SKM-1 treated with dmso at 0.1 percent for 144 hours (cell line): ENCODE data around the gene HTR3C.
A peak's percentile ranks its signal among the peaks of the same experiment; 100 is the strongest.
"Not testable (repeated sequence)": the region's sequence is repeated elsewhere in the genome, so short reads cannot be mapped to it uniquely, and the experiment has no call there.

Experiments used
- DNase-seq: peaks from one replicate; lab custom pipeline; 2025; ENCODE audit not compliant: unreplicated experiment; lab: John Stamatoyannopoulos, UW

HTR3C gene

DNA sequence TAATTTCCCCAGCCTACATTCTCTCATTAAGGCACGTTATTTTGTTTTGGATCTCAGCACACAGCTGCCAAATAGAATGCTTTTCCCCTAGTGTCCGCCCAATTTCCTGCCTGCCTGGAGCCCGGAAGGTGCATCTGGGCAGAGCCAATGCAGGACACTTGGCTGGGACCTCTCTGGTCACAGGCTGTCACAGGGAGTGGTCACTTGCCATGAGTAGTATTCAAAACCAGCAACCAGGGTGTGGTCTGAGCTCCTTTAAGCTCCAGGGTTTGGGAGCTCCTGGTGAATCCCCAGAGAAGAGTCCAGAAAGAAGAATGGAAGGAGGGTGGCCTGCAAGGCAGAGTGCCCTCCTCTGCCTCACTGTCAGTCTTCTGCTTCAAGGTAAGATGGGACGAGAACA, at the start of gene HTR3C:
HTR3C (plus strand) TSS at position 281 of the 400 bp plus-strand sequence; CDS start at position 315, 34 bp downstream.
- no peak for DNase-seq

DNA sequence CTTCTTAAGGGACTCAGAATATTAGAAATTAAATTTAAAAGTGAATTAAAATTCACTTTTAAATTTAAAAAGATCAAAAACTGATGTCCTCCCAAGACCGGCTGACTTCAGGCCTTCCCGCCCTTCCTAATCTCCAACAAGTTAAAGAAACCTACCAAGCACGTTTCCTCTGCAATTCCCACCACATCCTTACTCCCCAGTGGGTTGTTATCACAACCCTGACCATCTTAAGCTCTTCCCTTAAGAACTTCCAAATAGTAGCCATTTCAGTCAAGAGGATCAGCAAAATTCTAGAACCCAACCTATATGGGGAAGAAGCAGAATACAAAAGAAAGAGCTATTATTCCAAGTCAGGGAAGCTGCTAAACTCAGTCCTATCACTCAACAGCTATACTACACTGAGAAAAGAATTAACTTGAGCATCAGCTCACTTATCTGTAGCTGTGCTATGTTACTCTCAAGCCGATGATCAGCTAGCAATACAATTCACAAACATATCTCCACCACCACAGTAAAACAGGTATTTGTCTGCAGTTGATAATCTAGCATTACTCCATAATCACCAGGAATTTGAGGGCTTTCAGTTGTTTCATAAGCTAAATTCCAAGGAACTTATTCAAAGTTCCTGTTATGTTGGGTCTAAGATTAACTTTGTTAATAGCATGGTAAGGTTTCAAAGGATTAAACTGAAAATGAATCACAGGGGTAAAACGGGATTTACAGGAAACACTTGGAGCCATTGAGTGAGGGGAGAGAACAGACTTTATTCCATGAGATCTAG, 49.5 kb upstream of the HTR3C start:
- no peak for DNase-seq

DNA sequence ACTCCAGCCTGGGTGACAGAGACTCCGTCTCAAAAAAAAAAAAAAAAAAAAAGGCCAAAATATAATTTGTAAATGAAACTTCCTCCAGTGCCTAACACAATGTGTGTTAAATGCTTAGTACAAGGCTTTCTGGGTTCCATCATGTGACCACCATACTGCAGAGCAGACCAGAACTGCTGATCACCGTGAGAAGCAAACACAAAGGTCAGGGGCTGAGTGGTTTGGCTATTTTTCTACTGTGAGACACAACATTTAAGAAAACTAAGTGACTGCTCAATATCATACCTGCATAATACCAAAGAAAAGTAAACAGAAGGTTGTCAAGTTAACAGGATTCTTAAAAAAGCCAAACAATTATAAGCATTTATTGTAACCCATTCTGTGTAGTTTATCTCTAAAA, 48.4 kb upstream of the HTR3C start:
- no peak for DNase-seq

DNA sequence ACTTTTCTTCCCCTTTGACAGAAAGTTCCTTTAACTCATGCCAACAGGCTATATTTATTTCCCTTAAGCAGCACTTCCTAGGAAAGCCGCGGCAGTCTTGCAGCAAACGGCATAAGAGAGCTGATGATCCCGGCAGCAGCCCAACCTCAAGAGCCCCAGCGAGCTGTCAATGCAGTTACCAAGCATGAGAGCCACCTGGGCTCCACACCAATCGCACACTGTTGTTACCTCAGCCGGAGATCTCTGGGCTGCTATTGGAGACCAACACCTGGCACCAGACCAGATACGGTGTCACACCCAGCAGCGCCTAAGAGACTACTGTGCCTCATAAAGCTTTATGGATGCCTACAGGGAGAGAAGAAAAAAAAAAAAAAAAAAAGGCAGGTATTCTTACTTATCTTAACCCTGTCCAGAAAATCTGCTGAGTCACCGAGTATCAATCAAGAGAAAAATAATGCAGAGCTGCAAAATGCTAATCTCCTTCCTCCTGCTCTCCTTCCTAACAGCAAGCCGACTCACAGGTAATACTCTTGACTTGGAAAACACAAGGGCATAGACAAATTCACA, 46.8 kb upstream of the HTR3C start:
- DNase-seq = no peak

DNA sequence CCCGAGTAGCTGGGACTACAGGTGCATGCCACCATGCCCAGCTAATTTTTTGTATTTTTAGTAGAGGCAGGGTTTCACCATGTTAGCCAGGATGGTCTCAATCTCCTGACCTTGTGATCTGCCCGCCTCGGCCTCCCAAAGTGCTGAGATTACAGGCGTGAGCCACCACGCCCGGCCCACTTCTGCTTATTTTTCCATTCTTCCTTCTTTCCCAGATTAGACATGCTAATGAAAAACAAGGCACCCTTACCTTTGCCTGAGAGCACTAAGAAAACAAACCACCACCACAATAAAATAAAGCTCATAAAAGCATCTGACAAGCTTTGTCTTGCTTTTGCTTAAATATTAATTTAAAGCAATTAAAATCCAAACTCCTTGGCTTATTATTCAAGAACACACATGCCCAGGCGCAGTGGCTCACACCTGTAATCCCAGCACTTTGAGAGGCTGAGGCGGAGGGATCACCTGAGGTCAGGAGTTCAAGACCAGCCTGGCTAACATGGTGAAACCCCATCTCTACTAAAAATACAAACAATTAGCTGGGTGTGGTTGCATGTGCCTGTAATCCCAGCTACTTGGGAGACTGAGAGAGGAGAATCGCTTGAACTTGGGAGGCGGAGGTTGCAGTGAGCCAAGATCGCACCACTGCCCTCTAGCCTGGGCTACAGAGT, 45.6 kb upstream of the HTR3C start:
- not testable (repeated sequence) for DNase-seq

- DNase-seq = no peak
These were observed 44.7 kb upstream of the HTR3C start for GRCh38 chr3:184008161-184008560.

- DNase-seq = no peak
These were observed 41.5 kb upstream of the HTR3C start for GRCh38 chr3:184011230-184011876.

- DNase-seq = no peak
These were observed 40.6 kb upstream of the HTR3C start for GRCh38 chr3:184011937-184012889.

GRCh38 chr3:184015381-184016019, 37.3 kb upstream of the HTR3C start:
- no peak for DNase-seq

GRCh38 chr3:184016169-184016570, 36.7 kb upstream of the HTR3C start:
- DNase-seq = no peak

GRCh38 chr3:184016811-184017671, 35.8 kb upstream of the HTR3C start:
- DNase-seq = no peak

DNA sequence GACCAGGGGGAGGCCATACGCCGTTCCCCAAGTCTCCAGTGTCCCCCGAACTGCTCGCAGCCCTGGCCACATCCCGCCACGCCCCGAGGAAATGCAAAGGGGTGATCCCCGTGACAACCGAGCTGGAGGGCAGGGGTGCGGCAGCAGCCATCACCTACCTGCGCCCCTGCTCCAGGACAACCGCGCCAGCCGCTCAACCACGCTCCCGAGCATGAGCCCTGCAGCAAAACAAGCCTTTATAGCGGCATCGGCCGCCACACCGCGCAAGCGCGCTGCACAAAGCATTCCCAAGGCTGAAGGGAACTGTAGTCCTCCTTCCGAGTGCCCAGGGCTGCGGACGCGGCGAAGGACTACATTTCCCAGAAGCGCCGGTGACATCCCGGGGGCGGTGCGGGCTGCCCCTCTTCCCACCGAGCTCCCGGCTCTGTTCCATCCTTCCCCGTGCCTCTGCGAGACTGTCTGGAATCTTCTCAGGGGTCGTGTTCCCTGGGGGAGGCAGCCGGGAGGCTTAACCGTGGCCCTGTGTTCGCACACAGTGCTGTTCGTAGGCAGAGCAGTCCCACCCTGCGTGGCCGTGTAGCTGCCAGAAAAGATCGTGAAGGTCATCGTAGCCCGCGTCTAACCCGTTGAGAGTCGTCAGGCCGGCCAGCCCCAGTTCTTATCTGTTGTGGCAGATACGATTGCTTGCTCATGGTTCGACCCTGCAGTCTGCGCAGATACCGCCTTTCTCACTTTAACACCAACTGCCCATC, 35.0 kb upstream of the HTR3C start, which contains the start of gene ABCC5:
ABCC5 (minus strand) TSS at position 213 of the 752 bp plus-strand sequence. CDS start 3,492 bp downstream, outside the sequence.
- peak; percentile 88 for DNase-seq

GRCh38 chr3:184018424-184018973, 34.3 kb upstream of the HTR3C start:
- DNase-seq = no peak

GRCh38 chr3:184022323-184022722, 30.5 kb upstream of the HTR3C start:
- peak; percentile 65 for DNase-seq

- DNase-seq = not testable (repeated sequence)
These were observed 27.6 kb upstream of the HTR3C start for GRCh38 chr3:184025256-184025655.

DNA sequence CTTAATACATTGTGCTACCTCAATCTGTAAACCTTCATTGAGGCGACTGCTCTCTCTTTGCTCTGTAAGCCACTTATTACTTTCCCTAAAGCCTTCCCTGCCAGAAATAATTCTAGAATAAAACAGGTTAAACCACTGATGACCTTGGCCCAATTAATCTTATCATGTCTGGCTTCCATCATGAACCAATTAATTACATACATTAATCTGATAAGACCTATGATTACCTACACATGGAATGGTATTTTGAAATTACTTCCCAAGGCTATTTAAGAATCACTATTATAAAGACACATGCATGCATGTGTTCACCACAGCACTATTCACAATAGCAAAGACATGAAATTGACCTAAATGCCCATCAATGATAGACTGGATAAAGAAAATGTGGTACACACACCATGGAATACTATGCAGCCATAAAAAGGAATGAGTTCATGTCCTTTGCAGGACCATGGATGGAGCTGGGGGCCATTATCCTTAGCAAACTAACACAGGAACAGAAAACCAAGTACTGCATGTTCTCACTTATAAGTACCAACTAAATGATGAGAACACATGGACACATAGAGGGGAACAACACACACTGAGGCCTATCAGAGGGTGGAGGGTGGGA, 24.5 kb upstream of the HTR3C start:
- DNase-seq = not testable (repeated sequence)

DNA sequence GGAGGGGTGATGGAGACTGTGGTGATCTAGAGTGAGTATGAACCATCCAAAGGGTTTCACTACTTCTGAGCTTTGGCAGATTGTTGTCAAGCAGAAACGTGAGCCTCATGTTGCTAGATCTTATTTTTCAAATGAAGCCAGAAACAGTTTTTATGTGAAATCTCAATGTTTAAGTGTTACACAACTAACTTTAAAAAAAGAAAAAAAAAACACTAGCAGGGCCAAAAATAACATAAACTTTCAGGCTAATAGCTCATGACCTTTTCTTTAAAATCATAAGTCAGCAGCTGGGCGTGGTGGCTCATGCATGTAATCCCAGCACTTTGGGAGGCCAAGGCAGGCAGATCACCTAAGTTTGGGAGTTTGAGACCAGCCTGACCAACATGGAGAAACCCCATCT, 23.4 kb upstream of the HTR3C start:
- no peak for DNase-seq
